Measurements from ENCODE around the gene PIP4K2A.

Gene PIP4K2A

GRCh38 chr10:22640359-22640758 lies 74.0 kb downstream of the PIP4K2A start:
- Histone ChIP-seq H2AFZ (ENCODE audit: low read length) (no peak overlapping the region), H3K4me1 (ENCODE audit: insufficient read depth, low read length, poor library complexity, severe bottlenecking) (peaks cover 23% of the 10 kb centered on the region), H3K9ac (ENCODE audit: low read depth, low read length, poor library complexity, severe bottlenecking) (no peak overlapping the region), H3K4me2 (ENCODE audit: low read depth, low read length, poor library complexity, severe bottlenecking) (no peak overlapping the region), H3K36me3 (ENCODE audit: insufficient read depth, low read length) (no peaks in the 10 kb centered on the region), H4K20me1 (ENCODE audit: insufficient read depth, low read length, poor library complexity, severe bottlenecking) (peaks cover 70% of the 10 kb centered on the region), H3K27me3 (ENCODE audit: insufficient read depth, low read length, poor library complexity, severe bottlenecking) (no peaks in the 10 kb centered on the region), H3K9me3 (ENCODE audit: insufficient read depth, low read depth, low read length) (no peaks in the 10 kb centered on the region), H3K4me3 (ENCODE audit: low read length, poor library complexity, severe bottlenecking) (no peak overlapping the region), H3F3A (ENCODE audit: low read depth) (no peaks in the 10 kb centered on the region), H3K9me2 (replicated peaks; ENCODE audit: low read depth, low read length) (no peaks in the 10 kb centered on the region), H3K79me2 (ENCODE audit: insufficient read depth, low read length) (peaks cover 98% of the 10 kb centered on the region)
- TF ChIP-seq CTCF (conservative IDR thresholded peaks at IDR 0.05; ENCODE audit: low read length) (no peak), EZH2phosphoT487 (IDR thresholded peaks at IDR 0.05; ENCODE audit: borderline replicate concordance) (no peak)

GRCh38 chr10:22638863-22639262 lies 75.5 kb downstream of the PIP4K2A start:
- Histone ChIP-seq H3K9me3 (ENCODE audit: insufficient read depth, low read depth, low read length) (no peaks in the 10 kb centered on the region), H3F3A (ENCODE audit: low read depth) (no peaks in the 10 kb centered on the region), H3K4me2 (ENCODE audit: low read depth, low read length, poor library complexity, severe bottlenecking) (no peak overlapping the region), H4K20me1 (ENCODE audit: insufficient read depth, low read length, poor library complexity, severe bottlenecking) (peaks cover 65% of the 10 kb centered on the region), H3K36me3 (ENCODE audit: insufficient read depth, low read length) (no peaks in the 10 kb centered on the region), H3K9ac (ENCODE audit: low read depth, low read length, poor library complexity, severe bottlenecking) (no peak overlapping the region), H3K4me3 (ENCODE audit: low read length, poor library complexity, severe bottlenecking) (no peak overlapping the region), H3K27me3 (ENCODE audit: insufficient read depth, low read length, poor library complexity, severe bottlenecking) (no peaks in the 10 kb centered on the region), H3K9me2 (replicated peaks; ENCODE audit: low read depth, low read length) (no peaks in the 10 kb centered on the region), H3K4me1 (ENCODE audit: insufficient read depth, low read length, poor library complexity, severe bottlenecking) (peaks cover 20% of the 10 kb centered on the region), H3K79me2 (ENCODE audit: insufficient read depth, low read length) (peaks cover 98% of the 10 kb centered on the region), H2AFZ (ENCODE audit: low read length) (no peak overlapping the region)
- no peak for TF ChIP-seq CTCF (conservative IDR thresholded peaks at IDR 0.05; ENCODE audit: low read length)
- TF ChIP-seq EZH2phosphoT487 (IDR thresholded peaks at IDR 0.05; ENCODE audit: borderline replicate concordance): no peak

GRCh38 chr10:22637491-22637890 lies 76.9 kb downstream of the PIP4K2A start:
- no peak overlapping the region for H3K9ac ChIP-seq (ENCODE audit: low read depth, low read length, poor library complexity, severe bottlenecking)
- TF ChIP-seq CTCF (conservative IDR thresholded peaks at IDR 0.05; ENCODE audit: low read length) (no peak), EZH2phosphoT487 (IDR thresholded peaks at IDR 0.05; ENCODE audit: borderline replicate concordance) (no peak)
- H3K9me2 ChIP-seq (replicated peaks; ENCODE audit: low read depth, low read length): no peaks in the 10 kb centered on the region
- H3K36me3 ChIP-seq (ENCODE audit: insufficient read depth, low read length): no peaks in the 10 kb centered on the region
- peaks cover 57% of the 10 kb centered on the region for H4K20me1 ChIP-seq (ENCODE audit: insufficient read depth, low read length, poor library complexity, severe bottlenecking)
- no peak overlapping the region for H3K4me3 ChIP-seq (ENCODE audit: low read length, poor library complexity, severe bottlenecking)
- H3F3A ChIP-seq (ENCODE audit: low read depth): no peaks in the 10 kb centered on the region
- no peak overlapping the region for H2AFZ ChIP-seq (ENCODE audit: low read length)
- H3K4me2 ChIP-seq (ENCODE audit: low read depth, low read length, poor library complexity, severe bottlenecking): no peak overlapping the region
- peaks cover 98% of the 10 kb centered on the region for H3K79me2 ChIP-seq (ENCODE audit: insufficient read depth, low read length)
- no peaks in the 10 kb centered on the region for H3K27me3 ChIP-seq (ENCODE audit: insufficient read depth, low read length, poor library complexity, severe bottlenecking)
- H3K4me1 ChIP-seq (ENCODE audit: insufficient read depth, low read length, poor library complexity, severe bottlenecking): peaks cover 18% of the 10 kb centered on the region
- H3K9me3 ChIP-seq (ENCODE audit: insufficient read depth, low read depth, low read length): no peaks in the 10 kb centered on the region

Data from Loucy (cell line).